Testis (tissue), 3 donors: ENCODE data around the gene TMEM40. TPM values are rescaled to one million over a fixed set of nuclear protein-coding genes. Genes with fewer than 3 reads are reported as not detected.

Experiments
- DNase-seq: peaks from one replicate; pipeline ENCODE4 v3.0.0-alpha.2; 2019
- H3K27ac ChIP-seq, 2 donors: fragments of 200-600 bp; sonication (generic); one replicate each; pipeline ENCODE4 v1.5.1; 2019
- H3K27me3 ChIP-seq: fragments of 200-600 bp; sonication (generic); one replicate; pipeline ENCODE4 v1.5.1; 2019
- H3K36me3 ChIP-seq: fragments of 200-600 bp; sonication (generic); one replicate; pipeline ENCODE4 v1.5.1; 2017; ENCODE audit warnings: low read depth; ENCODE audit errors: missing control alignments
- H3K4me1 ChIP-seq: fragments of 200-600 bp; sonication (generic); one replicate; pipeline ENCODE4 v1.5.1; 2019
- H3K4me3 ChIP-seq, 2 donors: fragments of 200-600 bp; sonication (generic); one replicate each; pipeline ENCODE4 v1.5.1; 2017 to 2019
- H3K9me3 ChIP-seq: fragments of 200-600 bp; sonication (generic); one replicate; pipeline ENCODE4 v1.5.1; 2017
- POLR2A ChIP-seq: fragments of 450-650 bp; IDR thresholded peaks from one replicate; pipeline ENCODE4 v1.6.1; 2017; ENCODE audit warnings: antibody characterized with exemption, mild to moderate bottlenecking, moderate library complexity
- WGBS, 2 donors: methylation state at CpG; one replicate each; pipeline ENCODE4 v1.1.5; 2018; 5-methylcytosine and 5-hydroxymethylcytosine counted together
- intact Hi-C: fragments of 100-400 bp; cut with DNase I; formaldehyde crosslinking; loops from one replicate; pipeline ENCODE4 v1.15.1; 2023; ENCODE audit warnings: low total_unique reads
- polyA plus RNA-seq: library from polyadenylated mRNA; stranded (reverse); fragments of 350-450 nt; fragmentation: Illumina TruSeq; extraction: RNeasy Lipid Tissue Mini Kit (QIAGEN cat#74804); gene quantifications from one replicate; pipeline ENCODE4 v1.2.3, GENCODE V29; 2014; ENCODE audit warnings: low read depth, low replicate concordance; ENCODE audit not compliant: insufficient read depth
- total RNA-seq, 2 donors: library from RNA; depleted of rRNA; stranded (reverse); fragments of >200 nt; gene quantifications; one replicate each; pipeline ENCODE4 v1.2.3, GENCODE V29; 2016
- TF ChIP-seq, protein P1 (sequence below), 3 experiments: fragments of 450-650 bp in 2 of 3; fragments of 200-600 bp in 1 of 3; sonication (generic) in 1 of 3; IDR thresholded peaks; one replicate each; pipeline ENCODE4 v1.5.1; 2016 to 2019; ENCODE audit warnings: antibody characterized with exemption in 3 of 3, mild to moderate bottlenecking in 2 of 3, moderate library complexity in 1 of 3

TMEM40 gene
- total and polyA plus RNA-seq, 3 donors from 2014 or later = 0.96 to 1.7 (median 1.5) TPM

DNA sequence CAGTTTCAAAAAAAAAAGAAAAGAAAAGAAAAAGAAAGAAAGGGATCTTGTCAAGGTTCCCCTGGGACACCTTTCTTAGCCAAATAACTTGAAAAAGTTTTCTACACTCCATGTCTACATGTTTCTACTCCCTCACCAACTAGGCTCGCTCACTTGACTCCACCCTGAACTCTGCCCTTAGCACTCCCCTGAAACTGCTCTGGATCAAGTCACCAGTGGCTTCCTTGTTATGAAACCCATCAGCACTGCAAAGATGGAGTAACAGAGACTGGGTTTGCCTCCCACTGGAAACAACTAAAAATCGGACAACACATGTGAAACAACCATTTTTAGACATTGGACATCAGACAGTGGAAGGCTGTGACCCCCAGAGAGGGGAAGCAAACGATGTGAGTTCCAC is 36.8 kb downstream of the TMEM40 start:
- no peak overlapping the region for H3K27ac ChIP-seq
- no peaks in the 10 kb centered on the region for H3K27me3 ChIP-seq
- H3K4me3 ChIP-seq = no peak overlapping the region
- DNase-seq = no peak
- H3K4me1 ChIP-seq = peaks cover 4% of the 10 kb centered on the region
- TF ChIP-seq, protein P1, sequence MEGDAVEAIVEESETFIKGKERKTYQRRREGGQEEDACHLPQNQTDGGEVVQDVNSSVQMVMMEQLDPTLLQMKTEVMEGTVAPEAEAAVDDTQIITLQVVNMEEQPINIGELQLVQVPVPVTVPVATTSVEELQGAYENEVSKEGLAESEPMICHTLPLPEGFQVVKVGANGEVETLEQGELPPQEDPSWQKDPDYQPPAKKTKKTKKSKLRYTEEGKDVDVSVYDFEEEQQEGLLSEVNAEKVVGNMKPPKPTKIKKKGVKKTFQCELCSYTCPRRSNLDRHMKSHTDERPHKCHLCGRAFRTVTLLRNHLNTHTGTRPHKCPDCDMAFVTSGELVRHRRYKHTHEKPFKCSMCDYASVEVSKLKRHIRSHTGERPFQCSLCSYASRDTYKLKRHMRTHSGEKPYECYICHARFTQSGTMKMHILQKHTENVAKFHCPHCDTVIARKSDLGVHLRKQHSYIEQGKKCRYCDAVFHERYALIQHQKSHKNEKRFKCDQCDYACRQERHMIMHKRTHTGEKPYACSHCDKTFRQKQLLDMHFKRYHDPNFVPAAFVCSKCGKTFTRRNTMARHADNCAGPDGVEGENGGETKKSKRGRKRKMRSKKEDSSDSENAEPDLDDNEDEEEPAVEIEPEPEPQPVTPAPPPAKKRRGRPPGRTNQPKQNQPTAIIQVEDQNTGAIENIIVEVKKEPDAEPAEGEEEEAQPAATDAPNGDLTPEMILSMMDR (IDR thresholded peaks at IDR 0.05) = no peak
- TF ChIP-seq POLR2A = no peak
- no peaks in the 10 kb centered on the region for H3K9me3 ChIP-seq
- intact Hi-C loops = no loop called here
- WGBS, 2 donors = 78 to 82% methylated on average over 3 of the region's 3 CpGs
- H3K36me3 ChIP-seq = no peaks in the 10 kb centered on the region

- no peaks in the 10 kb centered on the region for H3K27me3 ChIP-seq
- WGBS, 2 donors = 17 to 18% methylated on average over 17 of the region's 17 CpGs
- peak; percentile 89 for DNase-seq
- H3K4me3 ChIP-seq = peak overlapping the region; percentile 42 to 56
- intact Hi-C loops = no loop called here
- peaks cover 13% of the 10 kb centered on the region for H3K4me1 ChIP-seq
- H3K36me3 ChIP-seq = no peaks in the 10 kb centered on the region
- TF ChIP-seq POLR2A = no peak
- TF ChIP-seq, protein P1 (IDR thresholded peaks at IDR 0.05) = peak; percentile 90 to 94 (median 90)
- H3K27ac ChIP-seq = peak overlapping the region in 1 of 2 donors; percentile 24
- H3K9me3 ChIP-seq = no peaks in the 10 kb centered on the region
Measured at GRCh38 chr3:12719984-12720898, 38.8 kb downstream of the TMEM40 start.

GRCh38 chr3:12719541-12719940 is 39.5 kb downstream of the TMEM40 start:
- peak overlapping the region in 1 of 2 donors; percentile 24 for H3K27ac ChIP-seq

GRCh38 chr3:12716605-12717151 is 42.4 kb downstream of the TMEM40 start:
- peaks cover 13% of the 10 kb centered on the region for H3K4me1 ChIP-seq
- H3K4me3 ChIP-seq = no peak overlapping the region
- H3K27ac ChIP-seq = peak overlapping the region in 1 of 2 donors; percentile 51
- 19 to 32% methylated on average over 3 of the region's 3 CpGs for WGBS, 2 donors
- no peak for TF ChIP-seq POLR2A
- TF ChIP-seq, protein P1 (IDR thresholded peaks at IDR 0.05) = no peak
- no peaks in the 10 kb centered on the region for H3K36me3 ChIP-seq
- no peak for DNase-seq
- intact Hi-C loops = no loop called here
- H3K27me3 ChIP-seq = no peaks in the 10 kb centered on the region
- H3K9me3 ChIP-seq = no peaks in the 10 kb centered on the region

More at GRCh38 chr3:12719541-12719940, 39.5 kb downstream of the TMEM40 start:
- no peaks in the 10 kb centered on the region for H3K9me3 ChIP-seq
- H3K4me1 ChIP-seq = peaks cover 13% of the 10 kb centered on the region
- DNase-seq = no peak
- H3K36me3 ChIP-seq = no peaks in the 10 kb centered on the region
- H3K4me3 ChIP-seq = peak overlapping the region; percentile 42 to 56
- no peaks in the 10 kb centered on the region for H3K27me3 ChIP-seq
- TF ChIP-seq, protein P1 (IDR thresholded peaks at IDR 0.05) = no peak
- no peak for TF ChIP-seq POLR2A
- intact Hi-C loops = no loop called here
- 17 to 23% methylated on average over 7 of the region's 7 CpGs for WGBS, 2 donors
